ENCODE data around the gene ATG14. TPM values are rescaled to one million over a fixed set of nuclear protein-coding genes. Genes with fewer than 3 reads are reported as not detected.
"Not testable (repeated sequence)": the region's sequence is repeated elsewhere in the genome, so short reads cannot be mapped to it uniquely, and the experiment has no call there.

ATG14 gene
- total RNA-seq, 1 donor from 2014 or later = 20.4 TPM

- FAIRE-seq (no peak), DNase-seq (ENCODE audit: low spot score in 2 of 2) (no peak)
These were observed 23.2 kb upstream of the ATG14 start for GRCh38 chr14:55434805-55435174.

GRCh38 chr14:55433880-55434804, 22.5 kb upstream of the ATG14 start:
- no peak for DNase-seq (ENCODE audit: low spot score in 2 of 2)
- FAIRE-seq = no peak

- DNase-seq (ENCODE audit: low spot score in 2 of 2) (no peak), FAIRE-seq (no peak)
These were observed 21.0 kb upstream of the ATG14 start for GRCh38 chr14:55432628-55433027.

GRCh38 chr14:55430024-55430690, 18.5 kb upstream of the ATG14 start:
- no peak for FAIRE-seq
- DNase-seq (ENCODE audit: low spot score in 2 of 2) = no peak

DNA sequence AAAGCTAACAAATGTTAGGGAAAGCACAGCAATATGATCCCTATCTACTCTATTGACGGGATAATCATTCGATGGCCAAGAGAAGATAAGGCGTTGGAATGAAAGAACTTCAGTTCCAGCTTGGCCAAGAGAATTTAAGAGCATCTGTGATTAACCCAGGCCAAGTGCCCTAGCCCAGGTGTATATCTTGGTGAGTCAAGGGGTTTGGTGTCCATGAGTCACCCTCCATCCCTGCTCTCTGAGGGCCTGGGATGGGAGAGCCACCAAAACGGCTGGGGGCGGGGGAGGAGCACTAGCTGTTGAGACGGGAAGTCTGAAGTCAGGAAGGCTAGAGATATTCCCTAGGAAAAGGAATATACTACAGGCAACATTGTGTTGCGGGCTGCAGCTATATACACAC, 15.8 kb upstream of the ATG14 start:
- no peak for FAIRE-seq
- DNase-seq (ENCODE audit: low spot score in 2 of 2) = no peak

- no peak for FAIRE-seq
These were observed 15.3 kb upstream of the ATG14 start for GRCh38 chr14:55426891-55427290.

DNA sequence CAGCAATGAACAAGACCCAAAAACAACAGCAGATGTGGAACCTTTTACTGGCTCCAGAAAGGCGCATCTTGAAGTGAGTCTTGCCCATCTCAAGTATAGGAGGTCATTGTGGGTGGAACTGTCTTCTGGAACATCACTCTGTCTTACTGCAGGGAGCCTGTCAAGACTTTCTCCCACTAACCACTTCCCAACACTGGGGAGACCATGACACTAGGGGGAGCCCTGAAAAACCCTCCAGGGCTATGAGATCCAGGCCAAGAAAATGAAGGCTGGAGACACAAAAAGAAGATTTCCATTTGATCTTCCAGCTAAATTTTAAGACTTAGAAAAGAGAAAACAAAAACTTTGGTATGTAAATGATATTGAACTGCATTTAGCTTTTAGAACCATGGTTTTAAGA, 13.5 kb upstream of the ATG14 start:
- no peak for FAIRE-seq
- no peak for DNase-seq (ENCODE audit: low spot score in 2 of 2)

More at GRCh38 chr14:55426891-55427290, 15.3 kb upstream of the ATG14 start:
- DNase-seq (ENCODE audit: low spot score in 2 of 2) = no peak

- DNase-seq (ENCODE audit: low spot score in 2 of 2) (no peak), FAIRE-seq (no peak)
These were observed 12.3 kb upstream of the ATG14 start for GRCh38 chr14:55423969-55424368.

GRCh38 chr14:55422338-55422737, 10.7 kb upstream of the ATG14 start:
- not testable (repeated sequence) for DNase-seq (ENCODE audit: low spot score in 2 of 2); FAIRE-seq

- FAIRE-seq = no peak
- no peak for DNase-seq (ENCODE audit: low spot score in 2 of 2)
These were observed 8.0 kb upstream of the ATG14 start for GRCh38 chr14:55419663-55420062.

DNA sequence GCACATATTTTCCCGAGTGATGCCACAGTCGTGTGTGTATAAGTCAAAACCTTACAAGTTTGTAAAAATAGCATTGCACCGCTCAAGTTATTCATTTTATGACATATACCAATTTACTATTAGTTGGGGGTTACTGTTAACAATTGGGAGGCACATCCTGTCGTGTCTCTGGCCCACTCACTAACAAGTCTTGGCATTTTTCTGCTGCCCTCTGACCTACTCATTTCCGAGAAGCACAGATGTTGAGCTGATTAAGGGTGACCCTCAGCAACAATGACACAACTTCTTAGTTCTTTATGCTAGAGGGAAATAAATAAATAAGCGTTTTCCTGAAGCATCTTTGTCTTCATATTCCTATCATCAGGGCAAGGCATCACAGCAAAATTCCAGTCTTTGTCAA, 6.8 kb upstream of the ATG14 start:
- no peak for FAIRE-seq
- no peak for DNase-seq (ENCODE audit: low spot score in 2 of 2)

DNA sequence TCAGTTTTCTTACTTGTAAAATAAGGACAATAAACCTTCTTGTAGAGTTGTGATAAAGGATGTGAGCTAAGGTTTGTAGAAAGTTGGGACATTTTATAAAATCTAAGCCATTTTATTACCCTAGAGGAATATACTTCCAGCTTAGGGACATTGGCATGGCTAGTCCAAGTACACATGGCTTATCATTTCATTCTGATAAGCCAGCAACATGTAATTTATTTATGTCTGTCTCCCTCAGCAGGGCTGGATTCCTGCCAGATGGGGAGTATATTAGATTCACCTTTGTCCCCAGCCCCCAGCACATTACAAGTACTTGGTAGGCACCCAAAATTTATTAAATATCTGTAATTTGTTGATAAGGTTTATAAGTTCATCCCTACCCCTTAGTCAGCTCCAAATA, 6.3 kb upstream of the ATG14 start:
- FAIRE-seq = no peak
- DNase-seq (ENCODE audit: low spot score in 2 of 2) = no peak

DNA sequence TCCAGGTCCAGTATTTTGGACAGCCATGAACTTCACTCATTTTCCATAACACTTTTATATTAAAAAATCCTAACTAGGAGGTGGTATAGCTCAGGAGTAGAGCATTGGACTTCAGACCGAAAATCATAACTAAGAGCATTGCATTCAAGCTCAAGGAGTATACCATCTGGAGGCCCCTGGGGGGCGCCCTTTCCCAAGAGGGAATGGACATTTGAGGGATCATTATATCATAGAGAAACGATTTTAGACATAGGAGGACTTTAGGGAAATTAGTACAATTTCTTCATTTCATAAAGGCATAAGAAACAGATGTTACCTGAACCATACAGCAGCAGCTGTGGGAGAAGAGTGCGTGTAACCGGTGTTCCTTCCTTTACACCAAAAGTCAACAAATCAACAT, 5.2 kb upstream of the ATG14 start:
- DNase-seq (ENCODE audit: low spot score in 2 of 2) = no peak
- no peak for FAIRE-seq

GRCh38 chr14:55414551-55414950, 2.9 kb upstream of the ATG14 start:
- FAIRE-seq (no peak), DNase-seq (ENCODE audit: low spot score in 2 of 2) (no peak)

GRCh38 chr14:55412676-55413075, 1.0 kb upstream of the ATG14 start:
- FAIRE-seq (no peak), DNase-seq (ENCODE audit: low spot score in 2 of 2) (no peak)

GRCh38 chr14:55410876-55411275, 754 bp downstream of the ATG14 start:
- FAIRE-seq (no peak), DNase-seq (ENCODE audit: low spot score in 2 of 2) (no peak)

DNA sequence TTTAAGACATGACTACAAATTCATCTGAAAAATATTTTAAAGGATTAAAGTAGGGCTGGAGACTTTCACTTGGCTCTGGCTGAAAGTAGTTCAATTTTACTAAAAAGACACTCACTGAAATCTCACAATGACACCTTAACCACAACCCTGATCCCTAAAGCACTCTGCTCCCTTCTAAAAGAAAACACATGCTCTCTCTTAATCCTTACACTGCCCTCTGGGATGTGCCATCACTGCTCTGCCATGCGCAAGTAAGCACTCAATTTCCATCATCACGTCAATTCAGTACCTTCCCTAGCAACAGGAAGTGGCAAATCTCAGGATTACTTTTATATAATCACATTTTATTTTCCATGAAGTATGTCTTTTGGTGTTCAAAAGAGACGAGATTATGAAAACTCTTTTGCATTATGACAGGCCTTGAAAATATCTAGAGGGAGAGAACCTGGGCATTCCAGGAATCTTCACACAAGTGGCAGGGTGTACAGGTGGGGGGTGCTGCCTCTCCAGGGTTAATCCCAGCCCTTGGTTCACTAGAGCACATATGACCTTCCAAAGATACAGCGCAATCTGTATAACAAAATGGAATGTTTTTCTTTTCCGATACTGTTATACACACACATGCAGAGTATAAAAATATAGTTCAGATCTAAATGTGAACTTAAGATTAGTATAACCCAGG, 7.3 kb downstream of the ATG14 start:
- no peak for DNase-seq (ENCODE audit: low spot score in 2 of 2)
- no peak for FAIRE-seq

- no peak for DNase-seq (ENCODE audit: low spot score in 2 of 2)
- no peak for FAIRE-seq
These were observed 9.9 kb downstream of the ATG14 start for GRCh38 chr14:55401751-55402150.

DNA sequence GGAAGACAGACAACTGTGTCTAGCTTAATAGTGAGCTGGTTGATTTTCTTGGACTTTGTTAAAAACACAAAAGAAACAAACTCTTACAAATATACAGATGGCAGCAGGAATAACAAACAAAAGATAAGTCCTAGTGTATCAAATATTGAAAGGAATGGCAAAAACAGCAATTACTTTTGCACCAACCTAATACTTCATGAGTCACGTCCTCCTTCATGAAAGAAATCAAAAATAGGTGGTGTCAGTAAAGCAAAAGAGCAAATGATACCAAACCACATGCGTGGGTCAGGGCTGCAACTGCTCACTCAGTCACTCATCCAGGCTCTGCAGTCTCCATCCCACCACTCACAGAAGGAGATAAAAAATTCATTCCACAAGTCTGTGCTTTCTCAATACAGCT, 11.8 kb downstream of the ATG14 start:
- FAIRE-seq (no peak), DNase-seq (ENCODE audit: low spot score in 2 of 2) (no peak)

- no peak for DNase-seq (ENCODE audit: low spot score in 2 of 2)
- FAIRE-seq = no peak
These were observed 12.4 kb downstream of the ATG14 start for GRCh38 chr14:55399183-55399582.

- FAIRE-seq = no peak
- DNase-seq (ENCODE audit: low spot score in 2 of 2) = no peak
These were observed 13.0 kb downstream of the ATG14 start for GRCh38 chr14:55398679-55399078.
